Gastrocnemius medialis (tissue), 4 donors: Measurements from ENCODE around the gene CDKN2B-AS1. TPM values are rescaled to one million over a fixed set of nuclear protein-coding genes. Genes with fewer than 3 reads are reported as not detected.

Source experiments
- ATAC-seq, 2 donors: fragments of 150-250 bp; one replicate each; pipeline ENCODE4 v1.9.1; 2016
- DNase-seq, 2 donors: peaks; one replicate each; pipeline ENCODE4 v3.0.0-alpha.2; 2019
- H3K27ac ChIP-seq, 4 donors: fragments of 200-600 bp; sonication (generic); 1 replicate in 1 of 4; 2 replicates in 3 of 4; pipeline ENCODE4 v1.5.1; 2016 to 2018; ENCODE audit warnings: mild to moderate bottlenecking in 2 of 4, moderate library complexity in 1 of 4
- H3K27me3 ChIP-seq, 3 donors: fragments of 200-600 bp; sonication (generic) in 2 of 3; 1 replicate in 1 of 3; 2 replicates in 2 of 3; pipeline versions ENCODE4 v1.5.1 to v1.6.0; 2016 to 2019; ENCODE audit warnings: mild to moderate bottlenecking in 1 of 3, moderate library complexity in 1 of 3
- H3K36me3 ChIP-seq, 2 donors: fragments of 200-600 bp; sonication (generic) in 1 of 2; one replicate each; pipeline ENCODE4 v1.5.1; 2017 to 2018
- H3K4me1 ChIP-seq, 2 donors: fragments of 200-600 bp; sonication (generic) in 1 of 2; one replicate each; pipeline ENCODE4 v1.5.1; 2016 to 2017; ENCODE audit warnings: mild to moderate bottlenecking in 2 of 2
- H3K4me3 ChIP-seq, 4 donors: fragments of 200-600 bp; sonication (generic) in 3 of 4; 1 replicate in 1 of 4; 2 replicates in 3 of 4; pipeline ENCODE4 v1.5.1; 2016 to 2019; ENCODE audit warnings: mild to moderate bottlenecking in 2 of 4
- H3K9me3 ChIP-seq, 3 donors: fragments of 200-600 bp; sonication (generic) in 2 of 3; 1 replicate in 1 of 3; 2 replicates in 2 of 3; pipeline ENCODE4 v1.5.1; 2016 to 2019
- POLR2A ChIP-seq, 2 donors: fragments of 450-650 bp; IDR thresholded peaks; one replicate each; pipeline ENCODE4 v1.6.1; 2017; ENCODE audit warnings: antibody characterized with exemption in 2 of 2, mild to moderate bottlenecking in 2 of 2, moderate library complexity in 2 of 2
- in situ Hi-C, 4 donors: fragments of 200-750 bp; cut with MboI; loops; one replicate each; pipeline versions ENCODE4 v1.15.0 to v1.8.0; 2017; ENCODE audit warnings: low sequenced_read_pairs in 4 of 4
- intact Hi-C: fragments of 100-400 bp; cut with DNase I; formaldehyde crosslinking; loops from one replicate; pipeline ENCODE4 v1.15.1; 2023; ENCODE audit warnings: low total_unique reads
- total RNA-seq, 4 donors: library from RNA; depleted of rRNA; stranded (reverse); fragments of >200 nt; gene quantifications; one replicate each; pipeline versions ENCODE4 v1.1.0 to v1.2.3, GENCODE V29; 2016
- TF ChIP-seq, protein P1 (sequence below), 5 experiments: fragments of 450-650 bp in 3 of 5; fragments of 200-600 bp in 2 of 5; sonication (generic) in 2 of 5; IDR thresholded peaks in 4 of 5; conservative IDR thresholded peaks in 1 of 5; 1 replicate in 4 of 5; 2 replicates in 1 of 5; pipeline ENCODE4 v1.5.1; 2016 to 2019; ENCODE audit warnings: antibody characterized with exemption in 5 of 5, mild to moderate bottlenecking in 3 of 5, moderate library complexity in 3 of 5

The CDKN2B-AS1 gene
- total RNA-seq, 4 donors from 2014 or later, result 0.46 TPM; not detected in 3

DNA sequence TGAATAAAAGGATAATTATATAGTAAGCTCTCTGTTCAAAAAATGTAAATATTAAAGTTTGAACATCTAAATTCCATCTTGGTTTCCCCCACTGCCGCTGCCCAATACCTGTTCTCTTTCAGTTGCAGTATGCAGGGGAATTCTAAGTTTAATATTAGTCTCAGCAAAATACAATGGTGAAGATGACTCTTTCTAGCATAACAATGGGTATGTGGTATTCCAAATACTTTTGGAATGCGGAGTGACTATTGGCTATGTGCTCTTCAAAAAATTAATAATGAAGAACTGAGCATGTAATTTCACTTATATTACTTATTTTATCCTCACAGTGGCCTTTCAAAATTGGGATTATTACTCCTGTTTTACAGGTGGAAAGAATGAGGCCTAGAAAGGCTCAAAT lies 3.4 kb downstream of the CDKN2B-AS1 start:
- no peak for ATAC-seq
- H3K27ac ChIP-seq, result no peak overlapping the region

DNA sequence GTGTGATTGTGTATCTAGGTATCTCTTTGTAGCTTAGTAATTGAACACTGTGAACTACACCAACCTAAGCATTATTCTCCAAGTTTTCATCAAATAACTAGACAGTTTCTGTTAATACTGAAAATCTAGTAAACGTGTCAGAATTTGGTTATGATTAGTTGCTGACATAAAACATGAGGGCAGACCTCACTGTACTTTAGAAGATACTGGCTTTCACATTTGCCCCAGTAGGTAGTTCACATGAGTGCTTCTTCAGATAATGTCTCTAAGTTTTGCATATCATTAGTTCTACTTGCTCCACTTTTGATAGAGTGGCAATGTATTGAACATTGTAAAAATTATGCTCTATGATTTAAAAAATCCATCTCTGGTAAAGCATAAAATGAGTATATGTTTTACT lies 7.4 kb downstream of the CDKN2B-AS1 start:
- no peak overlapping the region for H3K27ac ChIP-seq
- peaks cover 0 to 28% (median 0%) of the 10 kb centered on the region in 3 donors for H3K27me3 ChIP-seq
- intact Hi-C loops (no loop called here), in situ Hi-C loops (loop anchor here (10.0 to 25.0 kb wide), 4 partner anchors 110 to 235 kb away; partner anchors contain the start of gene MTAP (in 1 of the 4))
- ATAC-seq (no peak), DNase-seq (no peak)
- TF ChIP-seq, protein P1, sequence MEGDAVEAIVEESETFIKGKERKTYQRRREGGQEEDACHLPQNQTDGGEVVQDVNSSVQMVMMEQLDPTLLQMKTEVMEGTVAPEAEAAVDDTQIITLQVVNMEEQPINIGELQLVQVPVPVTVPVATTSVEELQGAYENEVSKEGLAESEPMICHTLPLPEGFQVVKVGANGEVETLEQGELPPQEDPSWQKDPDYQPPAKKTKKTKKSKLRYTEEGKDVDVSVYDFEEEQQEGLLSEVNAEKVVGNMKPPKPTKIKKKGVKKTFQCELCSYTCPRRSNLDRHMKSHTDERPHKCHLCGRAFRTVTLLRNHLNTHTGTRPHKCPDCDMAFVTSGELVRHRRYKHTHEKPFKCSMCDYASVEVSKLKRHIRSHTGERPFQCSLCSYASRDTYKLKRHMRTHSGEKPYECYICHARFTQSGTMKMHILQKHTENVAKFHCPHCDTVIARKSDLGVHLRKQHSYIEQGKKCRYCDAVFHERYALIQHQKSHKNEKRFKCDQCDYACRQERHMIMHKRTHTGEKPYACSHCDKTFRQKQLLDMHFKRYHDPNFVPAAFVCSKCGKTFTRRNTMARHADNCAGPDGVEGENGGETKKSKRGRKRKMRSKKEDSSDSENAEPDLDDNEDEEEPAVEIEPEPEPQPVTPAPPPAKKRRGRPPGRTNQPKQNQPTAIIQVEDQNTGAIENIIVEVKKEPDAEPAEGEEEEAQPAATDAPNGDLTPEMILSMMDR (IDR thresholded peaks at IDR 0.05 in 4 of 5, conservative IDR thresholded peaks at IDR 0.05 in 1 of 5), result no peak
- peaks cover 0 to 8% of the 10 kb centered on the region in 2 donors for H3K36me3 ChIP-seq
- peaks cover 0 to 7% of the 10 kb centered on the region in 2 donors for H3K4me1 ChIP-seq
- no peaks in the 10 kb centered on the region for H3K9me3 ChIP-seq
- H3K4me3 ChIP-seq, result no peak overlapping the region

More for the DNA sequence above, 3.4 kb downstream of the CDKN2B-AS1 start:
- no peak for DNase-seq
- TF ChIP-seq, protein P1 (IDR thresholded peaks at IDR 0.05 in 4 of 5, conservative IDR thresholded peaks at IDR 0.05 in 1 of 5), result no peak
- no peak for TF ChIP-seq POLR2A (IDR thresholded peaks at IDR 0.05)
- Histone ChIP-seq H3K4me1 (peaks cover 4 to 5% of the 10 kb centered on the region in 2 donors), H3K9me3 (no peaks in the 10 kb centered on the region), H3K4me3 (no peak overlapping the region), H3K27me3 (peaks cover 4 to 14% (median 6%) of the 10 kb centered on the region in 3 donors), H3K36me3 (no peaks in the 10 kb centered on the region)
- intact Hi-C loops, result no loop called here
- in situ Hi-C loops, result loop anchor here in 2 of 4 donors (25.0 kb wide), 1 partner anchor 661 kb away; the partner anchor contains the start of gene KLHL9 (in 2 of the 2)

DNA sequence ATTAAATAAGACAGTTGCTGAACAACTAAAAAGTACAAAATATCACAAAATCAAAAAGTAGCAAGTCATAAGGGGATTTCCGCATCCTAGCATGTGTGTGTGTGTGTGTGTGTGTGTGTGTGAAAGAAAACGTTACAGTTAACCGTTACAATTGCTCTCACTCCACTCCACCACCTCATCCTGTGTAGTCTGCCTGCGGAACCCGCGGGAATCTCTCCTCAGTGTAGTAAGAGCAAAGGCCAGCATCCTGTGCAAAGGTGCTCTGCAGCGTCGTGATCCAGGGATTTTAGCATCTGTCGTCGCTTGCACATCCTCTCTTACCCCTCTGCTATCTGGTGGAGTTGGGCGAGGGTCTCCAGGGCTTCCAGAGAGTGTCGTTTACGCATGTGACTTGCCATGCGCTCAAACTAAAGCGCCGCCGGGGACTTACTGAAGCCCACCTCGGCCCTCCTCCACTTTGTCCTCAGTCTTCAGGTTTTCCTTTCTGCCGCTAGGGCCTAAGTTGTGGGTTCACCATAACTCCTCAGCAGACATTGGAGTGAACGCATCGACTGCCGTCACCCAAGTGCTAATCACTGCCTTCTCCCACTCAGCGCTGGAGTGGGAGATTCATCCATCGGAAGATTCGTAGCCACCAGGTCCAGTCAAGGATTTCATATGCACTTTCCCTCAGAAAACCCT lies 10.6 kb downstream of the CDKN2B-AS1 start:
- TF ChIP-seq, protein P1 (IDR thresholded peaks at IDR 0.05 in 4 of 5, conservative IDR thresholded peaks at IDR 0.05 in 1 of 5), result no peak
- TF ChIP-seq POLR2A (IDR thresholded peaks at IDR 0.05), result no peak
- in situ Hi-C loops (loop anchor here (5.0 to 25.0 kb wide), 5 partner anchors 107 to 232 kb away; partner anchors contain the start of gene MTAP (in 1 of the 4)), intact Hi-C loops (no loop called here)
- H3K27me3 ChIP-seq, result peaks cover 0 to 29% (median 0%) of the 10 kb centered on the region in 3 donors
- H3K4me1 ChIP-seq, result peaks cover 15 to 20% of the 10 kb centered on the region in 2 donors
- no peak for DNase-seq
- no peak overlapping the region for H3K27ac ChIP-seq
- H3K4me3 ChIP-seq, result no peak overlapping the region
- no peaks in the 10 kb centered on the region for H3K9me3 ChIP-seq
- H3K36me3 ChIP-seq, result peaks cover 0 to 8% of the 10 kb centered on the region in 2 donors
- ATAC-seq, result no peak

DNA sequence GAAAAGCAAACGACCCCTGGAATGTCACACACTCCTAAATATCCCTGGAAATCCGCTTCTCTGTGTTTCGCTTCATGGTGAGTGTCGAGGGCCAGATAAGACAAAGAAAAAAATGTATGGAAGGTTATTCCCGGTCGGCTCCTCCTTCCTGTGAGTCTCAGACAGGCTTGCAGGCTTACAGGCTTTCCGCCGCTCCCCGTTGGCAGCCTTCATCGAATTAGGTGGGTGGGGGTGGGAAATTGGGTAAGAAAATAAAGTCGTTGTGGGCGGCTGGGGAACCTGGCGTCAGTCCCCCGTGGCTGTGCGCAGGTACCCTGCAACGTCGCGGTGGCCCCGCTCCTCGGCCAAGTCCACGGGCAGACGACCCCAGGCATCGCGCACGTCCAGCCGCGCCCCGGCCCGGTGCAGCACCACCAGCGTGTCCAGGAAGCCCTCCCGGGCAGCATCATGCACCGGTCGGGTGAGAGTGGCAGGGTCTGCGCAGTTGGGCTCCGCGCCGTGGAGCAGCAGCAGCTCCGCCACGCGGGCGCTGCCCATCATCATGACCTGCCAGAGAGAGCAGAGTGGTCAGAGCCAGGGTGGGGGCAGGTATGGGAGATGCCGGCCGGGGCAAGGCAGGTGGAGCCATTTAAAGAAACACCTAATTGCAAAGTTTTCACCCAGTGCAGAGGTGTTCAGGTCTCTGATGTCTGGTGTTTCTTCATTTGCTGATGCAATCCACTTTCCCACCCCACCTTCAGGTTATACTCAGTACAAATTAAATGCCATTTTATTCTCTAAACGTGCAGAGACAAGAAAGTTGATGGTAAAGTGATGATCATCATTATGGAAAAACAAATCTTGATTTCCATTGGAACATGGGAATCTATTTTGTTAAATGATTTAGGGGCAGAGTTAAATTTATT lies 11.4 kb downstream of the CDKN2B-AS1 start:
- Histone ChIP-seq H3K36me3 (peaks cover 0 to 8% of the 10 kb centered on the region in 2 donors), H3K27me3 (peaks cover 0 to 29% (median 0%) of the 10 kb centered on the region in 3 donors), H3K4me3 (no peak overlapping the region), H3K9me3 (no peaks in the 10 kb centered on the region), H3K27ac (no peak overlapping the region), H3K4me1 (peaks cover 15 to 20% of the 10 kb centered on the region in 2 donors)
- TF ChIP-seq POLR2A (IDR thresholded peaks at IDR 0.05), result no peak
- TF ChIP-seq, protein P1 (IDR thresholded peaks at IDR 0.05 in 4 of 5, conservative IDR thresholded peaks at IDR 0.05 in 1 of 5), result no peak
- in situ Hi-C loops (loop anchor here (5.0 to 25.0 kb wide), 5 partner anchors 106 to 231 kb away; partner anchors contain the start of gene MTAP (in 1 of the 4)), intact Hi-C loops (no loop called here)
- ATAC-seq (no peak), DNase-seq (no peak)
